HepG2 (cell line): ENCODE measurements around the gene SOX8. TPM values are rescaled to one million over a fixed set of nuclear protein-coding genes. Genes with fewer than 3 reads are reported as not detected.

Experiments used
- ATAC-seq: fragments of 200-7000 bp; cut with Tn5 transposase; 3 replicates; pipeline ENCODE4 v1.9.1; 2020; ENCODE audit warnings: mild to moderate bottlenecking, moderate library complexity
- BruUV-seq: library from RNA; stranded (reverse); fragments of 400-500 nt; replicated peaks from 2 replicates; lab custom pipeline; 2021; lab: Mats Ljungman, UMichigan
- CTCF ChIA-PET: fragments of 300-600 bp; formaldehyde crosslinking; extraction: SDS; loops from one replicate; lab custom pipeline; 2021; ENCODE audit warnings: low total read pairs, inconsistent platforms, low intra/inter-chr PET ratio; lab: Yijun Ruan, JAX
- POLR2A ChIA-PET: fragments of 350-600 bp; sonication (Branson Sonifier 250); formaldehyde crosslinking; loops from one replicate; lab custom pipeline; 2020; ENCODE audit warnings: antibody characterized with exemption, inconsistent platforms; lab: Yijun Ruan, JAX
- DNase-seq: peaks from one replicate; pipeline ENCODE4 v3.0.0-alpha.2; 2015; ENCODE audit warnings: low spot score
- FAIRE-seq: peaks from 3 replicates; lab custom pipeline; 2011; peaks lifted over from hg19 to GRCh38; lab: Jason Lieb, UNC
- H2AFZ ChIP-seq: one replicate; pipeline ENCODE4 v1.6.1; 2011; ENCODE audit warnings: low read length, inconsistent platforms
- H3K27ac ChIP-seq: fragments of 300-600 bp; 3 replicates; pipeline ENCODE4 v1.8.0; 2011; ENCODE audit warnings: mixed run types, mild to moderate bottlenecking, mixed read lengths, low read length, inconsistent platforms; ENCODE audit not compliant: insufficient read depth; ENCODE audit errors: extremely low read length
- H3K27me3 ChIP-seq, 2 experiments: fragments of 200-600 bp in 1 of 2; 2 replicates in 1 of 2; 3 replicates in 1 of 2; pipeline versions ENCODE4 v1.6.0 to v1.8.0; 2011; ENCODE audit warnings: low read length in 2 of 2, mild to moderate bottlenecking in 2 of 2, moderate library complexity in 2 of 2, inconsistent platforms in 1 of 2; ENCODE audit not compliant: insufficient read depth in 2 of 2, control insufficient read depth in 1 of 2
- H3K36me3 ChIP-seq, 2 experiments: fragments of 200-600 bp in 1 of 2; replicated peaks in 1 of 2; 2 replicates in 1 of 2; 3 replicates in 1 of 2; pipeline versions ENCODE4 v1.5.1 to v1.8.0; 2011; ENCODE audit warnings: low read length in 2 of 2, inconsistent platforms in 1 of 2; ENCODE audit not compliant: insufficient read depth in 2 of 2, control insufficient read depth in 1 of 2
- H3K4me1 ChIP-seq: 2 replicates; pipeline ENCODE4 v1.5.1; 2012; ENCODE audit warnings: low read length, inconsistent platforms; ENCODE audit not compliant: insufficient read depth
- H3K4me2 ChIP-seq: 2 replicates; pipeline ENCODE4 v1.6.0; 2011; ENCODE audit warnings: low read depth, low read length, inconsistent platforms
- H3K4me3 ChIP-seq, 3 experiments: fragments of 200-600 bp in 1 of 3; sonication (generic), shearing (Covaris generic) in 1 of 3; replicated peaks in 1 of 3; 2 replicates each; pipeline ENCODE4 v1.5.1; 2011 to 2016; ENCODE audit warnings: low read length in 3 of 3, inconsistent platforms in 2 of 3, low read depth in 2 of 3, mild to moderate bottlenecking in 2 of 3, control low read depth in 1 of 3, mixed read lengths in 1 of 3; ENCODE audit not compliant: insufficient read depth in 1 of 3
- H3K79me2 ChIP-seq: one replicate; pipeline ENCODE4 v1.6.1; 2011; ENCODE audit warnings: low read length, inconsistent platforms; ENCODE audit not compliant: insufficient read depth
- H3K9ac ChIP-seq: 2 replicates; pipeline ENCODE4 v1.6.0; 2011; ENCODE audit warnings: mild to moderate bottlenecking, low read depth, low read length, inconsistent platforms; ENCODE audit not compliant: insufficient read depth
- H3K9me3 ChIP-seq: 2 replicates; pipeline ENCODE4 v1.5.1; 2012; ENCODE audit warnings: mild to moderate bottlenecking, low read length
- H4K20me1 ChIP-seq: 2 replicates; pipeline ENCODE4 v1.6.0; 2011; ENCODE audit warnings: inconsistent platforms, mild to moderate bottlenecking, low read length, moderate library complexity; ENCODE audit not compliant: insufficient read depth
- BHLHE40 ChIP-seq: IDR thresholded peaks from 2 replicates; pipeline ENCODE4 v1.6.1; 2011; ENCODE audit warnings: low read length, improper control_type of control experiment
- CENPX ChIP-seq: sonication (generic); formaldehyde crosslinking; IDR thresholded peaks from 2 replicates; pipeline ENCODE4 v1.9.0; 2021; ENCODE audit warnings: mild to moderate bottlenecking, missing genetic modification reagents, moderate library complexity
- DMAP1 ChIP-seq: IDR thresholded peaks from 2 replicates; pipeline ENCODE4 v1.6.1; 2016
- FOSL1 ChIP-seq: sonication (generic); formaldehyde crosslinking; IDR thresholded peaks from 2 replicates; pipeline ENCODE4 v1.9.0; 2021; ENCODE audit warnings: missing genetic modification reagents, borderline replicate concordance
- HNRNPLL ChIP-seq: fragments of 200-400 bp; formaldehyde crosslinking; IDR thresholded peaks from 2 replicates; pipeline ENCODE4 v1.6.1; 2017; ENCODE audit warnings: mild to moderate bottlenecking, low read depth, low read length; ENCODE audit not compliant: poor library complexity, severe bottlenecking
- JUNB ChIP-seq: sonication (generic); formaldehyde crosslinking; IDR thresholded peaks from 2 replicates; pipeline ENCODE4 v1.8.0; 2022; ENCODE audit warnings: missing genetic modification reagents, mild to moderate bottlenecking, borderline replicate concordance
- PRPF4 ChIP-seq: fragments of 200-400 bp; formaldehyde crosslinking; IDR thresholded peaks from 2 replicates; pipeline ENCODE4 v1.6.1; 2016; ENCODE audit warnings: low read length, low read depth; ENCODE audit not compliant: poor library complexity, severe bottlenecking
- RBFOX2 ChIP-seq: fragments of 200-400 bp; formaldehyde crosslinking; IDR thresholded peaks from 2 replicates; pipeline ENCODE4 v1.6.1; 2017; ENCODE audit warnings: low read depth, mild to moderate bottlenecking, low read length
- SMARCC2 ChIP-seq: fragments of 450-650 bp; IDR thresholded peaks from 2 replicates; pipeline ENCODE4 v1.6.1; 2017; ENCODE audit warnings: antibody characterized with exemption, mild to moderate bottlenecking
- SPEN ChIP-seq: sonication (generic); formaldehyde crosslinking; IDR thresholded peaks from 2 replicates; pipeline ENCODE4 v1.5.1; 2020; ENCODE audit warnings: low read depth, mild to moderate bottlenecking, missing genetic modification reagents
- SRY ChIP-seq: sonication (generic); formaldehyde crosslinking; IDR thresholded peaks from 2 replicates; pipeline ENCODE4 v1.8.0; 2022; ENCODE audit warnings: mild to moderate bottlenecking, missing genetic modification reagents
- STAT5B ChIP-seq: sonication (generic); formaldehyde crosslinking; IDR thresholded peaks from 2 replicates; pipeline ENCODE4 v1.4.0; 2020; ENCODE audit warnings: missing genetic modification reagents
- ZNF253 ChIP-seq: sonication (generic); formaldehyde crosslinking; IDR thresholded peaks from 2 replicates; pipeline ENCODE4 v1.8.0; 2022; ENCODE audit warnings: mild to moderate bottlenecking, missing genetic modification reagents, borderline replicate concordance
- ZNF329 ChIP-seq: sonication (generic); formaldehyde crosslinking; IDR thresholded peaks from 2 replicates; pipeline ENCODE4 v1.9.0; 2021; ENCODE audit warnings: low read depth, mild to moderate bottlenecking, missing genetic modification reagents
- ZNF331 ChIP-seq: sonication (generic); formaldehyde crosslinking; IDR thresholded peaks from 2 replicates; pipeline ENCODE4 v1.4.0; 2020; ENCODE audit warnings: missing genetic modification reagents
- ZNF354B ChIP-seq: sonication (generic); formaldehyde crosslinking; IDR thresholded peaks from 2 replicates; pipeline ENCODE4 v1.8.0; 2022; ENCODE audit warnings: mild to moderate bottlenecking, missing genetic modification reagents
- WGBS: methylation state at CpG from one replicate; pipeline ENCODE4 v1.1.6; 2017; ENCODE audit warnings: low lambda C conversion rate; 5-methylcytosine and 5-hydroxymethylcytosine counted together
- in situ Hi-C: cut with HindIII; loops from 2 replicates; pipeline ENCODE4 v1.10.0; 2017; ENCODE audit warnings: low pct_unique_long_range_greater_than_20kb; ENCODE audit not compliant: extremely low pct_ligation_motif_present
- intact Hi-C: fragments of 100-400 bp; cut with micrococcal nuclease; formaldehyde crosslinking; loops from one replicate; pipeline ENCODE4 v1.10.0; 2022; ENCODE audit not compliant: unreplicated experiment
- polyA plus RNA-seq, 8 experiments: library from polyadenylated mRNA; depleted of rRNA in 3 of 8; stranded (reverse) in 7 of 8; unstranded in 1 of 8; fragments of >200 nt; fragmentation: Illumina TruSeq in 4 of 8; extraction: Trizol in 4 of 8; gene quantifications; 2 replicates each; pipeline versions ENCODE4 v1.2.1 to v1.2.3, GENCODE V29; 2011 to 2016; ENCODE audit warnings: low read depth in 4 of 8, missing spikeins in 1 of 8, mixed read lengths in 1 of 8; ENCODE audit not compliant: insufficient read depth in 1 of 8
- total RNA-seq, 5 experiments: library from RNA; depleted of rRNA; stranded (reverse); fragments of >200 nt; fragmentation: Illumina TruSeq; extraction: Trizol; gene quantifications; 2 replicates each; pipeline ENCODE4 v1.2.3, GENCODE V29; 2016; ENCODE audit warnings: low read depth in 1 of 5
- TF ChIP-seq, protein P1 (sequence below): sonication (generic); formaldehyde crosslinking; IDR thresholded peaks from 2 replicates; pipeline ENCODE4 v1.4.0; 2020; ENCODE audit warnings: missing genetic modification reagents, borderline replicate concordance
- TF ChIP-seq, protein P2 (sequence below): sonication (generic); formaldehyde crosslinking; conservative IDR thresholded peaks from 2 replicates; pipeline ENCODE4 v1.4.0; 2020; ENCODE audit warnings: missing genetic modification reagents

Gene SOX8
- total and polyA plus RNA-seq, 2 of the 13 experiments (the other 11 are each of a cell fraction or from before 2014, with no cell fraction given) = 0.20 to 0.28 TPM

DNA sequence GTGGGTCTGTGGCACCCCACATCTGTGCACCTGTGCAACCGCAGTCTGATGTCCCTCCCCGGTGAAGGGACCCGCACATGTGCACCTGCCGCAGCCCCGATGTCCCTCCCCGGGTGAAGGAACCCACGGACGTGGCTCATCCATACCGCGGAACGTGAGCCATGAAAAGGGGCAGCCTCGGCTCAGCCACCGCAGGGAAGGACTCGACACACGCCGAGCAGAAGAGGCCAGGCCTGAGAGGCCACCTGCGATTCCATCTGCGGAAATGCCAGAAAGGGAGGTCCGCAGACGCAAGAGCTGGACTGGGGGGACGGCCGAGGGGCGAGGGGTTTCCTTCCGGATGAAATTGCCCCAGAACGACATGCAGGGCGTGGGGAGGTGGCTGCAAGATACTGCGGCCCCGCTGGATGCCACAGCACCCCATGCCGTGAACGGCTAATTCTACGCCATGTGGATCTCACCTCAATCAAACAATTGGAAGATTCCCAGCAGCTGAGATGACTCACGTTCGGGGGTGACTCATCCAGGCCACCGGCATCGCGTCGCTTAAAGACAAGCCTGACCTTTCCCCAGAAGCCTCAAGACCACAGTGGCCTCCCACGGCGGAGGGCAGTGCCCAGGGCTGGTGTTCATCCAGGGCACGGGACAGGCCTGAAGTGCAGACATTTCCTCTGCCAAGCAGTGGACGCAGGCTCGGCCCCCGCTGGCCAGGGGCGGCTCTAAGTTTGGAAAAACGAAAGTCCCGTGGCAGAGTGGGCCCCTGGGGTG is 21.0 kb downstream of the SOX8 start:
- Histone ChIP-seq H3K79me2 (no peaks in the 10 kb centered on the region), H3K27ac (no peak overlapping the region), H3K4me1 (no peaks in the 10 kb centered on the region), H4K20me1 (peaks cover 4% of the 10 kb centered on the region; the same call in 1 of the 2 replicates), H3K9ac (no peak overlapping the region), H3K27me3 (peaks cover 34 to 85% of the 10 kb centered on the region in 2 experiments), H3K4me3 (no peak overlapping the region; a peak in 1 of 6 replicates), H3K4me2 (no peak overlapping the region), H3K36me3 (no peaks in the 10 kb centered on the region), H2AFZ (no peak overlapping the region), H3K9me3 (no peaks in the 10 kb centered on the region)
- in situ Hi-C loops = no loop called here
- POLR2A ChIA-PET = no interaction called here
- BruUV-seq = no TSS peak
- intact Hi-C loops = no loop called here
- DNase-seq (peak; percentile 49), FAIRE-seq (no peak), ATAC-seq (peak; percentile 13; the same call in 2 of the 3 replicates)
- WGBS = 69% methylated on average over 14 of the region's 46 CpGs
- CTCF ChIA-PET = no interaction called here
- TF ChIP-seq CENPX (no peak), ZNF253 (CRISPR knock-in tag) (no peak), DMAP1 (no peak), FOSL1 (CRISPR knock-in tag) (no peak), SRY (CRISPR knock-in tag) (no peak), STAT5B (no peak), BHLHE40 (0 out of 2 replicates have a peak, but pooled peaks have one; percentile 17), ZNF331 (CRISPR knock-in tag) (no peak), ZNF354B (CRISPR knock-in tag) (no peak), SPEN (CRISPR knock-in tag) (no peak), PRPF4 (no peak), JUNB (peak; percentile 46; the same call in 1 of the 2 replicates), RBFOX2 (no peak), ZNF329 (CRISPR knock-in tag) (no peak), SMARCC2 (no peak), HNRNPLL (peak; percentile 26)
- TF ChIP-seq, protein P1, sequence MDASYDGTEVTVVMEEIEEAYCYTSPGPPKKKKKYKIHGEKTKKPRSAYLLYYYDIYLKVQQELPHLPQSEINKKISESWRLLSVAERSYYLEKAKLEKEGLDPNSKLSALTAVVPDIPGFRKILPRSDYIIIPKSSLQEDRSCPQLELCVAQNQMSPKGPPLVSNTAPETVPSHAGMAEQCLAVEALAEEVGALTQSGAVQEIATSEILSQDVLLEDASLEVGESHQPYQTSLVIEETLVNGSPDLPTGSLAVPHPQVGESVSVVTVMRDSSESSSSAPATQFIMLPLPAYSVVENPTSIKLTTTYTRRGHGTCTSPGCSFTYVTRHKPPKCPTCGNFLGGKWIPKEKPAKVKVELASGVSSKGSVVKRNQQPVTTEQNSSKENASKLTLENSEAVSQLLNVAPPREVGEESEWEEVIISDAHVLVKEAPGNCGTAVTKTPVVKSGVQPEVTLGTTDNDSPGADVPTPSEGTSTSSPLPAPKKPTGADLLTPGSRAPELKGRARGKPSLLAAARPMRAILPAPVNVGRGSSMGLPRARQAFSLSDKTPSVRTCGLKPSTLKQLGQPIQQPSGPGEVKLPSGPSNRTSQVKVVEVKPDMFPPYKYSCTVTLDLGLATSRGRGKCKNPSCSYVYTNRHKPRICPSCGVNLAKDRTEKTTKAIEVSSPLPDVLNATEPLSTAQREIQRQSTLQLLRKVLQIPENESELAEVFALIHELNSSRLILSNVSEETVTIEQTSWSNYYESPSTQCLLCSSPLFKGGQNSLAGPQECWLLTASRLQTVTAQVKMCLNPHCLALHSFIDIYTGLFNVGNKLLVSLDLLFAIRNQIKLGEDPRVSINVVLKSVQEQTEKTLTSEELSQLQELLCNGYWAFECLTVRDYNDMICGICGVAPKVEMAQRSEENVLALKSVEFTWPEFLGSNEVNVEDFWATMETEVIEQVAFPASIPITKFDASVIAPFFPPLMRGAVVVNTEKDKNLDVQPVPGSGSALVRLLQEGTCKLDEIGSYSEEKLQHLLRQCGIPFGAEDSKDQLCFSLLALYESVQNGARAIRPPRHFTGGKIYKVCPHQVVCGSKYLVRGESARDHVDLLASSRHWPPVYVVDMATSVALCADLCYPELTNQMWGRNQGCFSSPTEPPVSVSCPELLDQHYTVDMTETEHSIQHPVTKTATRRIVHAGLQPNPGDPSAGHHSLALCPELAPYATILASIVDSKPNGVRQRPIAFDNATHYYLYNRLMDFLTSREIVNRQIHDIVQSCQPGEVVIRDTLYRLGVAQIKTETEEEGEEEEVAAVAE (CRISPR knock-in tag) = no peak
- TF ChIP-seq, protein P2, sequence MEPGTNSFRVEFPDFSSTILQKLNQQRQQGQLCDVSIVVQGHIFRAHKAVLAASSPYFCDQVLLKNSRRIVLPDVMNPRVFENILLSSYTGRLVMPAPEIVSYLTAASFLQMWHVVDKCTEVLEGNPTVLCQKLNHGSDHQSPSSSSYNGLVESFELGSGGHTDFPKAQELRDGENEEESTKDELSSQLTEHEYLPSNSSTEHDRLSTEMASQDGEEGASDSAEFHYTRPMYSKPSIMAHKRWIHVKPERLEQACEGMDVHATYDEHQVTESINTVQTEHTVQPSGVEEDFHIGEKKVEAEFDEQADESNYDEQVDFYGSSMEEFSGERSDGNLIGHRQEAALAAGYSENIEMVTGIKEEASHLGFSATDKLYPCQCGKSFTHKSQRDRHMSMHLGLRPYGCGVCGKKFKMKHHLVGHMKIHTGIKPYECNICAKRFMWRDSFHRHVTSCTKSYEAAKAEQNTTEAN (CRISPR knock-in tag) = no peak
